Measurements from ENCODE around the gene OR6N2. TPM values are rescaled to one million over a fixed set of nuclear protein-coding genes. Genes with fewer than 3 reads are reported as not detected.

The OR6N2 gene
- total RNA-seq, 1 donor from 2014 or later, result not detected

GRCh38 chr1:158724442-158724841 is 56.6 kb downstream of the OR6N2 start:
- no peak overlapping the region for H3K4me3 ChIP-seq (ENCODE audit: low read depth, low read length)
- no peak for TF ChIP-seq CTCF (IDR thresholded peaks at IDR 0.05; ENCODE audit: insufficient read depth, low read length, poor library complexity, severe bottlenecking)
- no peaks in the 10 kb centered on the region for H3K36me3 ChIP-seq (ENCODE audit: control insufficient read depth, insufficient read depth, low read length)

More at GRCh38 chr1:158724442-158724841, 56.6 kb downstream of the OR6N2 start:
- DNase-seq (ENCODE audit: low read depth), result no peak
- peaks cover 2% of the 10 kb centered on the region for H3K27me3 ChIP-seq (ENCODE audit: control insufficient read depth, insufficient read depth, low read length)

Other genes starting within 250 kb of the OR6N2 start
- not detected in 2 replicates for gene OR6Y1, start 226.8 kb downstream of the OR6N2 start, total RNA-seq
- gene OR6P1, start 210.6 kb downstream of the OR6N2 start, total RNA-seq, result not detected in 2 replicates
- not detected in 2 replicates for gene OR10X1, start 201.3 kb downstream of the OR6N2 start, total RNA-seq
- not detected in 2 replicates for gene OR10Z1, start 175.9 kb downstream of the OR6N2 start, total RNA-seq
- not detected in 2 replicates for gene SPTA1, start 94.5 kb downstream of the OR6N2 start, total RNA-seq
- gene OR6K2, start 80.6 kb downstream of the OR6N2 start, total RNA-seq, result not detected in 2 replicates
- gene OR6K3, start 60.5 kb downstream of the OR6N2 start, total RNA-seq, result not detected in 2 replicates
- not detected in 2 replicates for gene OR6K6, start 26.5 kb downstream of the OR6N2 start, total RNA-seq
- gene OR6N1, start 9.0 kb downstream of the OR6N2 start, total RNA-seq, result not detected in 2 replicates
- not detected in 2 replicates for gene MNDA, start 50.1 kb upstream of the OR6N2 start, total RNA-seq
- not detected in 2 replicates for gene PYHIN1, start 150.3 kb upstream of the OR6N2 start, total RNA-seq
- gene IFI16, start 228.7 kb upstream of the OR6N2 start, total RNA-seq, result 27.2 and 34.3 TPM in 2 replicates

All from kidney epithelial cell (primary cell).